Activated T-cell treated with anti-CD3 and anti-CD28 coated beads, Interleukin-2, amount 50 U/mL, for 48 hours (primary cell): ENCODE results near the gene TAL1.

Experiments used
- DNase-seq, 2 experiments: peaks; one replicate each; pipeline ENCODE4 v3.0.0-alpha.2; 2020

Gene TAL1

DNA sequence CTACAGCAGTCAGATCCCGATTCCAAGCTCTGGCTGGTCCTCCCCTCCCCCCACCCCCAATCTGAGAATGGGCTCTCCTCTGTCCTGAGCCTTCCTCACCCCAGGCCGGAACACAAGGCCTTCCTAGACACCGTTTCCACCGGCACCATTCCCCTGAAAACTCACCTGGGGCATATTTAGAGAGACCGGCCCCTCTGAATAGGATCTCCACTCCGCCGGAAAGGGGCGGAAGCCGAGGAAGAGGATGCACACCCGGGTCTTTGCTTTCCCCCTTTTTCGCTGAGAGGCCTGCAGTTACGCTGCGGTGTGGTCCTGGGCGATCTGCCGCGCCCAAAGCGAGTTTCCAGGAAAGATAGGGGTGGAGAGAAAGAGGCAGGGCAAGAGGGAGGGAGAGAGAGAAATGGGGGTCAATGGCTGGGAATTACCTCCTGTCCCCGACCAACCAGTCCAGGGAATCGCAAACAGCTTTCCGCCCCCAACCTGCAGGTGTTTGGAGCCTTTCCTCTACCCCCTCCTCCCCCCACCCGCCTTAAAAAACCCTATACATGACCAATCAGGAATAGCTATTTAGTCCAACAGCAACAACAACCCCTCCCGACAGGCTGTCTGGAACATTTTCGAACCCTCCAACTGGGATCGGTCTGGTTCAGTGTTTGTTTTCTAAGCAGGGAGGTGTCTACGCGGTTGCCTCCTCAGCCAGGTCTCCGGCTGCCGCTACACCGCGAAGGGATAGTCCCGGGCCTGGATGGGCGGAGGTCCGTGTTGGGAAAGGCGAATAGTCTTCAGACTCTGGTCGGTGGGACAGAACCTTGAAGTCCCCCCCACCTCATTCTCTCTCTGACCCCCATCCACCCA is 2.8 kb downstream of the TAL1 start:
- peak in 1 of 2 experiments; percentile 26 for DNase-seq

DNA sequence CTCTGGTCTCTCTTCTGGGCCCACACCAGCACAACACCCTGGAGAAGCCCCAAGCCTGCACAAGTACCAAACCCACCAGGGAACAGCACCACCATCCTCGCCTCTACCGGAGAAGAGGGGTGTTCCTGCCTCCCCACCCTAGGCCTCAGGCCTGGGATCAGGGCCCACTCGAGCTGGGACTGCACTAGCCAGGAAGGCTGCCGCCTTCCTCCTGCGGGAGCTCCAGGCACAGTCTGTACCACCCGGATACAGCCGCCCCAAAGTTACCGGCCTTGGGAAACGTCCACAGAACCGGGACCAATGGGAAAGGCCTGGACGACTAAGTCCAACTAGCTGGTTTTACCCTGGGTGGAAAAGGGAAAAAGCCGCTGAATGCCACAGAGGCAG is 3.4 kb downstream of the TAL1 start:
- DNase-seq: no peak

DNA sequence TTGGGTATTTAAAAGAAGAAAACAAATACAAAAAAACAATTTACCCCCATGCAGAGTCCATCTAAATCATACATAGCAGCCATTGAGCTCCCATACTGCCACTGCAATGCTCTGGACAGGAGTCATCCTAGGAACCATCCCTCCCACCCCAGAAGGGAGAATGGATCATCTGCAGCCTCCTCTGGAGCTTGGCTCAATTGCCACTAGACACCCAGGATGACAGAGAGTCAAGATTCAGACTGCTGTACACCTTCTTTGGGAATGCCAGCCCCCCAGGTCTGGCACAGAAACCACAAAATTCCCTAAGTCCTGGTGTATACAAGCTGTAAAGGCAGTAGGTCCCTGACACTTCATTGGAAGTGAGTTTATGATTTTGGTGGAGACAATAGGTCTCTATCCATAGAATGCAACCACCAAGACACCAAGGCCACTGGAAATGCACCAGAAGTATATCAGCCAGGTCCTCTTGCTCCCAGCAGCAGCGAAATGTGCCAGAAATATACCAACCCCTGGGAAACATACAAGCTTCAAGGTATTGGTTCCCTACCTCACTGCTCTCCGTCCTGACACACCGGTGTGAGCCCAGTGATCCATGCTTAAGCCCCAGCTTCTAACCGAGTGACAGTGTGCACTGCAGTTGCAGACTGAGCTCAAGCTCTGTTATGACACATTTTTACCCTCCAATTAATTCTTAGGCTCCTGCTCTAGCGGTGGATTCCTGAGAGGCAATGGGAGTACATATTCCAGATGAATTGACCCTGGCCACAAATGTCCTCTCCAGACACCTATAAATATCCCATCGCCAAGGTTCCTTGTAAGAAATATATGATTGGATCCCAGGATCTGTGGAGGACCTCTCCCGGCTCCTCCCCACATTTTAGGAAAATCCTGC is 4.4 kb downstream of the TAL1 start:
- no peak for DNase-seq

DNA sequence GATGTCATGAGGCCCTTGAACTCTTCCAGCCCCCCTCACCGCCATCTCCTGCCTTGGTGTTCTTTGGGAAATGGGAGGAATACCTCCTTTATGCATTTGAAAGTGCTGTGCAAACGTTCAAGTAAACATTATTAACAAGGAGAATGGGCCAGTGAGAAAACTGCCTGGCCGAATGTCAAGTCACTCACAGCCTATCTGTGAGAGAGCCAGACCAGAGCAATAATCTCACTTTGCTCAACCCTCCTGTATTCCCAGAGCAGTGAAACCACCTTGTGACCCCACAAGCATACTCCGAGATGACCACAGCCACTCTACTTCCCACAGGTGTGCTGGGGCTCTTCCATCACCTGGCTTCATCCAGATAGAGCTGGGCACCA is 5.2 kb downstream of the TAL1 start:
- no peak for DNase-seq

DNA sequence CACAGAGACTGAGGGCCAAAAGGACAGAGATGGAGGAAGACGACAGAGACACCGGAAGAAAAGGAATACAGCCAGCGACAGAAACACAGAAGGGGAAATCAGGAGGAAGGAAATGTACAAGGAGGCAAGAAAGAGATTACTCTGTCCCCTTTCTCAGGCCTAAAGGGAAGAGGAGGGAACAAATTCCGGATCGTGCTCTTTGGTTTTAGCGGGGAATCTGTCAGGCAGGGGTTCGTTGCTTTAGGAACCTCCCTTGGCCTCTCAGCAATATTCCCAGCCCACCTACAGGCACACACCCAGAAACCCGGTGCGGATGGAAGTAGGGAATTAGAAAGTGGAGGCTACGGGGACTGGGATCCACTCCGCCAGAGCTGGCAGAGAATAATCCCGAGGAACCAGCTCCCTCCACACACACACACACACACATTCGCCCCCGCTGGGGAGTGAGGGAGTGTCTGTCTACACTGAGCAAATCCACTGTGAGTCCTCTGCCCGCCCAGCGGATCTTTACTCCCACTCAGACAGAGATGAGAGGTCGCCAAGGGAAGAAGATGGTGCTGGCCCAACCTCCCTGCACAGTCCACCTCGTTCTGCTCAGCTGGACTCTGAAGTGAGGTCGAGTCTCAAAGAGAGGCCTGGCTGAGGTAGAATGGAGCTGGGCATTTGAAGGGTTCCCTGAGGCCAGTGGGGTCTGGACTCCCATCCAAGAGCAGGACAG is 5.7 kb downstream of the TAL1 start:
- no peak for DNase-seq

DNA sequence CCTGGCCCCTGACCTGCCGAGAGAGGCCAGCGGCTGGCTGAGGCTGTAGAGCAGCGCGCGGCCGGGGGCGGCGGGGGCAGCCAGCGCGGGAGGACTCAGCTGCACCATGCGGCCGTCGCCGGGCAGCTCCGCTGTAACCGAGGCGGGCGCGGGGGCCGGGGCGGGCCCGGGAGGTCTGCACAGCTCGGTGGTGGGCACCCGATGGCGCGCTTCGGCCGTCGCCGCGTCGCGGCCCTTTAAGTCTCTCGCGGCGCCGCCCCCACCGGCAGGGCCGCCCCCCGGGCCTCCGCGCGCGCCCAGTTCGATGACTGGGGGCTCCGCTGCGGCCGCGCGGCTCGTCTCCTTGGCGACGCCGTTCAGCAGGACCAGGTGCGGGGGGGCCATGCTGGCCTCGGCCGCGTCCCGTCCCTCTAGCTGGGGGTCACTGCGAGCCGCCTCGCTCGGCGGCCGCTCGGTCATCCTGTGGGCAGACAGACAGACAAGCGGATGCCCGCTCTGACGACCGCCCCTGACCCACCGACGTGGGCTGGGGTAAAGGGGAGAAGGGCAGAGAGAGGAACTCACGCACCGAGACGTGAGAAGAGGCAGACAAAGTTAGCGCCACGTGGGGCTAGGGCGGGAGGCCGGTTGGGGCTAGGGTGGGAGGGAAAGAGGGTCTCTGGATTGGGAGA is 6.5 kb downstream of the TAL1 start:
- DNase-seq: no peak

DNA sequence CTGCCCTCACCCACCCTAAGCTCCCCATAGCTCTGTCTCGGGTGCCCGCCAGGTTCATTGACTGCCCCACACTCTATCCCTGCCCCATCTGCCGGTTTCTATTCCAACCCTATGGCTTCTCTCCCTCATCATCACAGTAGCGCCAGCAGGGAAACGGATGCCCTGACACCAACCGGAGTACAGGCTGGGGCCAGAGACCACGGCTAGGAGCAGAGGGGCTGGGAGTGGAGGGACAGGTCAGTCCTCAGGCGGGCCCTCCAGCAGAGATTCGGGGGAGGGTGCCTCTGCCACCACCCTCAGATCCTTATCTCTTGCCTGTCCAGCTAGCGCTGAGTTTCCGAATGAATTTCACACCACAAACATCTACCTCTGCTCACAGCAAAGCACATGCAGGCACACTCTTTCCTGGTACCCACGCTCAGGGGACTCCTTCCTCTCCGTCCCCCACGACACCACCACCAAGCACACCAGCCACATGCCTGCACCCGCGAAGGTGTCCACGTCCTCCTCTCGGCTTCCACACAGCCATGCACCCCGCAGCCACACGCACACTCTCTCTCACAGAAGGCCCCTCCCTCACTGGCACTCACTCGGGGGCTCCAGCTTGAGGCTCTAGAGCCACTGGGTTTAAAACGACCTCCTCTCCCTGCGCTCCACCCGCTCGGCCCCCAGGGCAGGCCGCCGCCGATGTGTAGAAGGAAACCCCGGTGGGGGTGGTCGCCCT is 7.2 kb downstream of the TAL1 start:
- DNase-seq: peak in 1 of 2 experiments; percentile 29

DNA sequence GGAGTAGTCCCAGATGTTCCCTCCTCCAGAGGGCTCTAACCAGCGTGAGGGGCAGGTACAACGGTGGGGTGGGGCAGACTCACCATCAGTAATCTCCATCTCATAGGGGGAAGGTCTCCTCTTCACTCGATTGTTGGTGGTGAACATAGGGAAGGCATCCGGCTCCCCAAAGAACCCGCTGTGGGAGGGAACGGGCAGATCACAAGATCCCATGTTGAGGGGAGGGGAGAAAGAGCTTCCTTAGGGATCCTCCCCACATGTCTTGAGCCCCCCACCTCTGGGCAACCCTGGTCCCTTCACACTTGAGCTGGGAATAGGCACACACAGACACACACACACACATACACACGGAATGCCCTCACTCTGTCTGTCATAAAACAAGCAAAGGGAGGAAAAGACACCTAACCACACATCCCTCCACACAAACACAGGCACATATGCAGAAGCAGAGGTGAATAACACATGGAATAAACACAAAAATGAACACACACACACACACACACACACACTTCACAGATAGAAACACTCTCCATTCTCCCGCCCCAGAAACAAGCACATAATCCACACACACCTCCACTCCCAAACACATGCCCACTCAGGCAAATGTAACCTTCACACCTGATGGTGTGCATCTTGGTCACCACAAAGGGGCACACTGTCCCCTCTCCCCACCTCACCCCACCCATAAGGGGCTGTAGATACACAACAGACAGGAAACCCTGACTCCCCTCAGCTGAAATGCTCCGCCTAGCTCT is 7.9 kb downstream of the TAL1 start:
- no peak for DNase-seq

DNA sequence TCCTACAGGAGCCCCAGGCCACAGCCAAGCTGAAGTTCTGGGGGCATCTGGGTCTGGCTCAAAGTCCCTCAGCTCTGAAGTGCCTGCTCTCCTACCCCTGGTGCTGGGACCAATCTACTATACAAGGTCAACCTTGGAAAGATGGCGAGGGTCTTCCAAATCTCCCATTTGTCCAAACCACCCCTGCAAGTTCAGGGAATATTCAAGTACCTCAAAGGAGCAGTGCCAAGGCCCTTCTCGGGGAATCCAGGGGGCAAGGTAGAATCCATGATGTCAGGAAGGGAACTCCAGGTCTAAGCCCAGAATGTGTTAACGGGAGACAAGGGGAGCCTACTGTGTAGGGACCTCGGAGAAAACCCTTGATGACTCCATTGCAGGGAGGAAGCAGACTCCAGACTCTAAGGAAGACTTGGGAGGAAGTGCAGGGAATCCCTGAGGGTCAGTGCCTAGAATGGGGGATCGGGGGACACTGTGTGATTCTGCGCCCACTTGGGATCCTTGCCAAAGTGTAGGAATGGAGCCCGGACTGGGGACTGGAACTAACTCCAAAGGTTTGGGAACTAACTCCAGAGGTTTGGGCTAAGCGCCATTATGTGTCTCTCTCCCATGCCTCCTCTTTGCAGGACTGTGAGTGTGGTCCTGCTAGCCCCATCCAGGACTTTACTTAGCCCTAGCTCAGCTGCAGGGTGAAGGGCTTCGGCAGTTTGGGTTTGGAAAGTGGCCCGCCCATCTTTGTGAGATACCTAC is 8.7 kb downstream of the TAL1 start:
- DNase-seq: no peak

DNA sequence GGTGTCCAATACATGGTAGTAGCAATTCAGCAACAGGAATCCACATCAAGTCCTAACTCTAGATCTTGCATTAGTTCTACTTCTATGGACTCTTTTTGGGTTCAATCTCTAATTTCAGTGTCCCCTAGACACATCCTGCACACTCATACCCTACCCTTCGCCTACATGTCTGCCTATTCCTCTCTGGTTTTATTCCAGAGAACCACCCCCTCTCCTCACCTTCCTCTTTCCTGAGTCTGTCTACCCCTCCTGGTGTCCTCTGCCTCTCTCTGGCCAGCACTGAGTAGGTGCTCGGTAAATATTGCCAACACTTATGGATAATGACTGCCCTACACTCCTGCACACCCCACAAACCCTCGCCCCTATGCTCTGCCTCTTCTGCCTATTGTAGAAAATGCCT is 9.5 kb downstream of the TAL1 start:
- no peak for DNase-seq

DNA sequence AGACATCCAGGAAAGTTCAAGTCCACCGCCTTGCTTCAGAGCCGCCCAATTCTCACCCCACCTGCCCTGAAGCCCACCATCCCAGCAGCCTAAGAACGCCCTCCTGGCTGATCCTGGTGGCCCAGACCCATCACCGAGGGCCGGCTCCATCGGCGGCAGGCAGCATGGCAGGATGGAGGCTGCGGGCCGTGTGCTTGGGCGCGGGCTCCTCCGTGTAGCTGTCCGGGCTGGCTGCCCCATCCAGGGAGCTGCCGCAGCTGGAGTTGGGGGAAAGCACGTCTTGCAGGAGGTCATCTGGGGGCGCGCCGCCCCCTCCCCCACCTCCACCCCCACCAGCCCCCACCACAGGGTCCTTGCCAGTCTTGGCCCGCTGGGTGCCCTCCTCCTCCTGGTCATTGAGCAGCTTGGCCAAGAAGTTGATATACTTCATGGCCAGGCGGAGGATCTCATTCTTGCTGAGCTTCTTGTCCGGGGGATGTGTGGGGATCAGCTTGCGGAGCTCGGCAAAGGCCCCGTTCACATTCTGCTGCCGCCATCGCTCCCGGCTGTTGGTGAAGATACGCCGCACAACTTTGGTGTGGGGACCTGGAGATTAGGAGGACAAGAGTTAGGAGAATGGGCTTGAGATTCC is 12.3 kb downstream of the TAL1 start:
- no peak for DNase-seq

DNA sequence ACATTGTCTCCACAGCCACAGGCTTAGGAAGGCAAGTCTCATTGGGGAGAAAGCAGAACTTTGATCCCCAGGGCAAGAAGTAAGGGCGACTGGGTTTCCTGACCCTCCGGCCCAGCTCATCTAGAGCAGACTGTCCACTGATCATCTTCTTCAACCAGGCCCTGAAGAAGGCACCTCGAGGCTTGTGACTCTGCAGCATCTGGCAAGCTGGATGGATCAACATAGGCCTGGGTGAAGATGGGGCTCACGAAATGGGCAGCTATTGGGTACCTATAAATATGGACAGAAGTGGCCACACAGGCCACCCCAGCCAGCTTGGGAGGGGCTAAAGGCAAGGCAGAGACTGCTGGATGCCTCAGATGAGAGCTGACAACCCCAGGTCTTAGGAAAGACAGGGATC is 13.0 kb downstream of the TAL1 start:
- no peak for DNase-seq

DNA sequence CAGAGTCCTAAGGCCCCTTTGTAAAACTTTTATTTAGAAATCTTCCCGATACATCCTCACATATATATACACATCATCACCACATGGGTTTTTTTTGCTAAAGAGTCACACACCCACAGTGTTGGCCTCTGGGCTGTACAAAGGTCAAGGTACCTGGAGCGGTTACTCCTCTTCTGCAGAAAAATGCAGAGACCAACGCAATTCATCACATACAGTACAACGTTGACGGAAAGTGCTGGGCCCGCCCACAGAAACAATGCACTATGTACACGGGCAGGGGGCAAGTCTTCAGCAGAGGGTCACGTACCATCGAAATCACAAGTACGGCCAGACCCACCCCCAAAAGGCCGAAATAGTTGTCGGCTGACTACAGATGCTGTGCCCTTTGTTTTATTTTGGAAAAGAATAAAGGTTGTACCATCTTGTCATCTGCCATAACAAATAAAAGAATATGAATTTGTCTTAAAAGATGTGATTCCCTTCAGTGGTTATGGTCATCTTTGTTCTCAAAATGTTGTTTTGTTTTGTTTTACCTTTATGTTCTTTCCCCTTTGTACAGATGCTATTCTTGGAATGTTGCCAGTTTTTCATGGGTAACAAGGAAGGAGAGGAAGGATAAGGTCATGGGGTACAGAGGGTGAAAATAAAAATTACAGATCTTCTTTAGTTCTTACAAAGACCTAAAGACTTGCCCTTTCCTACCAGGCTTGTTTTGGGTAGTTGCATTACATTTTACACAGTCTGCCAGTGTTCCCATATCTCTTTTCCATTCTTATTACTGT is 15.6 kb downstream of the TAL1 start:
- no peak for DNase-seq

DNA sequence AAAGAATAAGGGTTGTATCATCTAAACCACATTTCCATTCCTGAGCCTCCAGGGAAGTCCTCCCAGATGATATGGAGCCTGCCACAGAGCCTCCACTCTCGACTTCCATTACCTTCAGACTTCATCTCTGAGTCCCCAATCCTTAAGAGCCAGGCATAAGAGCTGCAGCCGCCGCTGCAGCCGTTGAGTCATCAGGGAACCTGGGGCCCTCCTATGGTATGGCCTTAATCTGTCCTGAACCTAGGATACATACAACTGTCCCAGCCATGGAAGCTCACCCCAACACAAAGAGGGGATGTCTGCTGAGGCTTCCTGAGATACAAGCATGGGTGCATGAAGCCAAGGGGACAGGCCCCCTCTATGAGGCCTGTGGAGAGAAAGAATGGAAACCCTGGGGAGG is 16.3 kb downstream of the TAL1 start:
- no peak for DNase-seq

DNA sequence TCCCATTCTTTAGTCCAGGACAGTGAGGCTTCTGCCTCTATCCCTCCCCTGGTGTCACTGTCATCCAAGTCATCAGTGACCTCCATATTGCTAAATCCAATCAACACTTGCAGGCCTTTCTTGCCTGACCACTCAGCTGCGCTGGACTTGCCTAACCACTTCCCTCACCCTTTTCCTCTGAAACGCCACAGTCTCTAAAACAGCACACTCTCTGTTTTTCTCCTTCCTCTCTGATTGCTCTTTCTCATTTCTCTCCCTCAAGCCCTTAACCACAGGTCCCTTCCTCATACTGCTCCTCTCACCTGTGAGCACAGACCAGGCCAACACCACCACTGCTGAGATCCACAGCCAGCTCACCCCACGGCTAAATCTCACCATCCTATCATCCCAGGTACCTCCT is 17.5 kb downstream of the TAL1 start:
- DNase-seq: no peak

DNA sequence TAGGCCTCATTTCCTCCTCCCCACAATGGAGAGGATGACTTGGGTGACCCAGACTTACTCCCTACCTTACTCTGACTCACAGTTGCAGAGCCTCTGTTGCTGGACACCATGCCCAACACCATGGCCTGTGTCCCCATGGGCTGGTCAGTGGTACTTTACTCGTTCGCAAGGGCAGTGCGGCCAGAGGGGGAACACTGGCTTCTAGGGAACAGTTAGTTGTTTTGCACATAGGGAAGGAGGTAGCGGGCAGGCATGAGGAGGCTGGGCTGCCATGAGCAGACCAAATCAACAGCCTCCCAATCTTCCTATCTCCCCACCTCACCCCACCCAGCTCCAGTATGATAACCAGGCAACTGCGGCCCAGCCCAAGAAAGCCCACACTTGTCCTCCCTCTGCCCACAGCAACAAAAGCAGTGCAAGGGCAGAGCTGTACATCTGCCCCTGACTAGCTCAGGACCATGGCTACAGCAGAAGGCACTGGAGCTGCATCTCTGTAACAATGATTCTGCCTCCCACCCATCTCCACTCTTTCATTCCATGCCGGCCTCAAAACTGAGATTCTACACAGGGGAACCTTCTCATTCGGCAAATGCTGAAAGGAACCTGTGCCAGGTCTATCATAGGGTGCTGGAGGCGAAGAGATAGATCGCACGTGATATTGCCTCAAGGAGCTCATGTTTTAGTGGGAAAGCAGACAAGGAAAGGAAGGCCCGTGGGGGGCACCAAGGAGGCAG is 18.6 kb downstream of the TAL1 start:
- DNase-seq: no peak

DNA sequence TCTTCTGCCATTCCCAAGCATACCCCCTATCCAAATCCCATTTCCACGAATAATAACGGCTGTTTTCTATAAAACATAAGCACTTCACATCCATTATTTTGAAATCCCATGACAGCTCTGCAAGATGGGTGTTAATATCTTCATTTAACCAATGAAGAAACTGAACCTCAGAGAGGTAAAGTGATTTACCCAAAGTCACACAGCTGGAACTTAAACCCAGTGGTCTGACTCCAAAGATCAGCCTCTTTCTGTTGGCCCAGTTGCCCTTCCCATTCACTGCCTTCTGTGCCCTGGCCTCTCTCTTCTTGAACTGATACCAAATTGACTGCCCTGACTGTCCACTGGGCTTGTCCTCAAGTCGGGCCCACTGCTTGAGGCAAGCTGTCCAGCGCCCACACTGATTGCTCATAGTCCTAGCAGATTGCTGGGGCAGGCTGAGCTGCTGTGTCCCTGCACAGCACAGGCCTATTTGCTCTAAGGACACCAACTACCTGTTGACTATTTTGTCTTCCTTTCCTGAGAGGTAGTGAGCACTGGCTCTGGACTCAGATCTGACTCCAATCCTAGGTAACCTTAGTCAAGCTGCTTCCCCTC is 19.3 kb downstream of the TAL1 start:
- no peak for DNase-seq

DNA sequence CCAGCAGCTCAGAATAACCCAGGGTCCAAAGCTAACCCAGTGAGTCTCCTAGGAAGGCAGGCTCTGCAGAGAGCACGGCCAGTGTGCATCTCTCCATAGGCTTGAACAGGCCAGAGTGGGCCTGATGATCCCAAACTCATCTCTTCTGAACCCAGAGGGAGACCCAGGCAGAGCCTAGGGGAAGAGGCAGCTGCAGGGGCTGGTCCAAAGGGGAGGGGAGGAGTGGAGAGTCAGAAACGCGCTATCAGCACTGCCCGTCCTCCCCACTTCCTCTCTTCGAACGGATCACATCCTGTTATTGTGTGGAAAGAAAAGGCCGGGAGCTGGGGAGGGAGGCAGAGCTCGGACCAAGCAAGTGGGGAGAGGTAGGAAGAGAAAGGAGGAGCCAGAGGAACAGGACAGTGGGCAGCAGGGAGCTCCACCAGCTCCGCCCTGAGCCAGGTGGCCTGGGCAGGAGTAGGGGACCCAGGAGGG is 20.2 kb downstream of the TAL1 start:
- no peak for DNase-seq
